Osteoblast (primary cell): ENCODE measurements around the gene RBM15B. TPM values are rescaled to one million over a fixed set of nuclear protein-coding genes. Genes with fewer than 3 reads are reported as not detected.

Experiments
- DNase-seq: peaks from one replicate; pipeline ENCODE4 v3.0.0; 2011; ENCODE audit warnings: low spot score, mixed read lengths; ENCODE audit not compliant: insufficient read length; ENCODE audit errors: missing footprints
- H2AFZ ChIP-seq: 2 replicates; pipeline ENCODE4 v1.6.0; 2011; ENCODE audit warnings: mild to moderate bottlenecking, low read length
- H3K27ac ChIP-seq: 2 replicates; pipeline ENCODE4 v1.5.1; 2011; ENCODE audit warnings: mild to moderate bottlenecking, low read depth, low read length, moderate library complexity
- H3K27me3 ChIP-seq: 2 replicates; pipeline ENCODE4 v1.6.0; 2012; ENCODE audit warnings: mild to moderate bottlenecking, control low read depth, inconsistent platforms, low read length, moderate library complexity; ENCODE audit not compliant: insufficient read depth
- H3K36me3 ChIP-seq: 2 replicates; pipeline ENCODE4 v1.5.1; 2011; ENCODE audit warnings: mild to moderate bottlenecking, low read length, control low read depth, moderate library complexity; ENCODE audit not compliant: insufficient read depth
- H3K4me1 ChIP-seq: 2 replicates; pipeline ENCODE4 v1.5.1; 2011; ENCODE audit warnings: mild to moderate bottlenecking, low read length, control low read depth, moderate library complexity; ENCODE audit not compliant: insufficient read depth
- H3K4me2 ChIP-seq: 2 replicates; pipeline ENCODE4 v1.6.0; 2011; ENCODE audit warnings: mild to moderate bottlenecking, low read length; ENCODE audit not compliant: insufficient read depth
- H3K4me3 ChIP-seq: fragments of 200-600 bp; sonication (generic); 3 replicates; pipeline ENCODE4 v1.5.1; 2012; ENCODE audit warnings: mild to moderate bottlenecking, low read length, inconsistent platforms; ENCODE audit not compliant: insufficient read depth
- H3K79me2 ChIP-seq: 2 replicates; pipeline ENCODE4 v1.6.0; 2012; ENCODE audit warnings: mild to moderate bottlenecking, low read length, control low read depth, inconsistent platforms; ENCODE audit not compliant: insufficient read depth
- H3K9me3 ChIP-seq: 2 replicates; pipeline ENCODE4 v1.5.1; 2011; ENCODE audit warnings: low read depth, low read length, control low read depth
- H4K20me1 ChIP-seq: 2 replicates; pipeline ENCODE4 v1.6.0; 2012; ENCODE audit warnings: mild to moderate bottlenecking, low read length, control low read depth; ENCODE audit not compliant: insufficient read depth
- total RNA-seq: library from RNA; depleted of rRNA; stranded (reverse); fragments of >200 nt; gene quantifications from 2 replicates; pipeline ENCODE4 v1.2.3, GENCODE V29; 2012
- TF ChIP-seq, protein P1 (sequence below): IDR thresholded peaks from 2 replicates; pipeline ENCODE4 v1.5.1; 2011; ENCODE audit warnings: mild to moderate bottlenecking, low read depth, low read length, moderate library complexity; ENCODE audit errors: extremely low read depth

The RBM15B gene, protein sequence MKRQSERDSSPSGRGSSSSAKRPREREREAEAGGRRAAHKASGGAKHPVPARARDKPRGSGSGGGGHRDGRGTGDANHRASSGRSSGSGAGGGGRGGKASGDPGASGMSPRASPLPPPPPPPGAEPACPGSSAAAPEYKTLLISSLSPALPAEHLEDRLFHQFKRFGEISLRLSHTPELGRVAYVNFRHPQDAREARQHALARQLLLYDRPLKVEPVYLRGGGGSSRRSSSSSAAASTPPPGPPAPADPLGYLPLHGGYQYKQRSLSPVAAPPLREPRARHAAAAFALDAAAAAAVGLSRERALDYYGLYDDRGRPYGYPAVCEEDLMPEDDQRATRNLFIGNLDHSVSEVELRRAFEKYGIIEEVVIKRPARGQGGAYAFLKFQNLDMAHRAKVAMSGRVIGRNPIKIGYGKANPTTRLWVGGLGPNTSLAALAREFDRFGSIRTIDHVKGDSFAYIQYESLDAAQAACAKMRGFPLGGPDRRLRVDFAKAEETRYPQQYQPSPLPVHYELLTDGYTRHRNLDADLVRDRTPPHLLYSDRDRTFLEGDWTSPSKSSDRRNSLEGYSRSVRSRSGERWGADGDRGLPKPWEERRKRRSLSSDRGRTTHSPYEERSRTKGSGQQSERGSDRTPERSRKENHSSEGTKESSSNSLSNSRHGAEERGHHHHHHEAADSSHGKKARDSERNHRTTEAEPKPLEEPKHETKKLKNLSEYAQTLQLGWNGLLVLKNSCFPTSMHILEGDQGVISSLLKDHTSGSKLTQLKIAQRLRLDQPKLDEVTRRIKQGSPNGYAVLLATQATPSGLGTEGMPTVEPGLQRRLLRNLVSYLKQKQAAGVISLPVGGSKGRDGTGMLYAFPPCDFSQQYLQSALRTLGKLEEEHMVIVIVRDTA
- 42.4 and 48.9 TPM in 2 replicates for total RNA-seq

DNA sequence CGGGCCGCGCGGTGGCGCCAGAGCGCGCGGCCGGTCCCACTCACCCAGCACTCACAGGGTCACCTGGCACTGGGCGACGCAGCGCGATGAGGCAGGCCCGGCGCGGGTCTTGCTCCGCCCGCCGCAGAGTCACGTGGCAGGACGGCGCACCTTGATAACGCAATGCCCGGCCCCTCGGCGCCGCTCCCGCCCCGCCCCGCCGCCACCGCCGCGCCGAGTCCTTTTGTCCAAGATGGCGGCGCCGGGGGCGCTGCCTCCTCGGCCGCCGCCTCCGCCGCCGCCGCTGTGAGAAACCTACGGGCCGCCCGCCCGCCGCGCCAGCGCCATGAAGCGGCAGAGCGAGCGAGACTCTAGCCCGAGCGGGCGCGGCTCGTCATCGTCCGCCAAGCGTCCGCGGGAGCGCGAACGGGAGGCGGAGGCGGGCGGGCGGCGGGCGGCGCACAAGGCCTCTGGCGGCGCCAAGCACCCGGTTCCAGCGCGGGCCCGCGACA, at the start of gene RBM15B:
TSS of gene RBM15B (plus strand) at position 211 of the 491 bp plus-strand sequence. CDS start at position 326, 115 bp downstream.
- peak within 1 kb of the TSS; percentile 79 for H3K4me3 ChIP-seq
- H3K27ac ChIP-seq, result peak within 1 kb of the TSS; percentile 57
- peaks cover 77% of the 10 kb centered on the region for H3K36me3 ChIP-seq
- H4K20me1 ChIP-seq, result peaks cover 77% of the 10 kb centered on the region
- H3K4me2 ChIP-seq, result peak within 1 kb of the TSS; percentile 82
- TF ChIP-seq, protein P1, sequence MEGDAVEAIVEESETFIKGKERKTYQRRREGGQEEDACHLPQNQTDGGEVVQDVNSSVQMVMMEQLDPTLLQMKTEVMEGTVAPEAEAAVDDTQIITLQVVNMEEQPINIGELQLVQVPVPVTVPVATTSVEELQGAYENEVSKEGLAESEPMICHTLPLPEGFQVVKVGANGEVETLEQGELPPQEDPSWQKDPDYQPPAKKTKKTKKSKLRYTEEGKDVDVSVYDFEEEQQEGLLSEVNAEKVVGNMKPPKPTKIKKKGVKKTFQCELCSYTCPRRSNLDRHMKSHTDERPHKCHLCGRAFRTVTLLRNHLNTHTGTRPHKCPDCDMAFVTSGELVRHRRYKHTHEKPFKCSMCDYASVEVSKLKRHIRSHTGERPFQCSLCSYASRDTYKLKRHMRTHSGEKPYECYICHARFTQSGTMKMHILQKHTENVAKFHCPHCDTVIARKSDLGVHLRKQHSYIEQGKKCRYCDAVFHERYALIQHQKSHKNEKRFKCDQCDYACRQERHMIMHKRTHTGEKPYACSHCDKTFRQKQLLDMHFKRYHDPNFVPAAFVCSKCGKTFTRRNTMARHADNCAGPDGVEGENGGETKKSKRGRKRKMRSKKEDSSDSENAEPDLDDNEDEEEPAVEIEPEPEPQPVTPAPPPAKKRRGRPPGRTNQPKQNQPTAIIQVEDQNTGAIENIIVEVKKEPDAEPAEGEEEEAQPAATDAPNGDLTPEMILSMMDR, result peak; percentile 75
- peaks cover 45% of the 10 kb centered on the region for H3K4me1 ChIP-seq
- DNase-seq, result peak; percentile 100
- H3K9me3 ChIP-seq, result no peaks in the 10 kb centered on the region
- peaks cover 72% of the 10 kb centered on the region for H3K79me2 ChIP-seq
- H2AFZ ChIP-seq, result peak within 1 kb of the TSS; percentile 79
- no peaks in the 10 kb centered on the region for H3K27me3 ChIP-seq

DNA sequence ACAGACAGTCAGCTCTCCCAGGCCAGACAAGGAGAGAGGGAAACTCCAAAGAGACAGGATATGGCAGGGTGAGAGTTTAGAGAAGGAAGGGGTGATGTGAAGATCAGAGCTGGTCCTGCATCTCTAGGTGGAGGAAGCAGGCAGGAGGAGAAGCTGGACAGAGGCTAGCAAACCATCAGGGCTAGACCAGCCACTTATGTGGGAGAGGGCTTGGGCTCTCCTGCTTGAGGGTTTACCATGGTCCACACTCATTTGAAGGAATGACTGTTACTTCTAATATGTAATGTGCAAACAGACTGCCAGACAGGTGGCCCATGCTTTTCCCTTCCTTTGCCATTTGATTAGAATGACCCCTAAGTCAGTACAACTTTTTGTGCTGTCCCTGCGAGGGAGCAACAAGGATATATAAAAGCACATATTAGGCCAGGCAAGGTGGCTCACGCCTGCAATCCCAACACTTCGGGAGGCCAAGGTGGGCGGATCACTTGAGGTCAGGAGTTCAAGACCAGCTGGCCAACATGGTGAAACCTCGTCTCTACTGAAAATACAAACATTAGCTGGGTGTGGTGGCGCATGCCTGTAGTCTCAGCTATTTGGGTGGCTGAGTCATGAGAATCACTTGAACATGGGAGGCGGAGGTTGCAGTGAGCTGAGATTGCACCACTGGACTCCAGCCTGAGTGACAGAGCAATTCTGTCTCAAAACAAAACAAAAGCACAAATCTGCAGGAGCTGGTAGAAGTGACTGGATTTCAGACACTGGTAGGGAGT, 47.0 kb upstream of the RBM15B start:
- H4K20me1 ChIP-seq, result no peaks in the 10 kb centered on the region
- H3K36me3 ChIP-seq, result no peaks in the 10 kb centered on the region
- no peak for DNase-seq
- H3K79me2 ChIP-seq, result no peaks in the 10 kb centered on the region
- peak overlapping the region; percentile 41 for H3K4me2 ChIP-seq
- H3K27ac ChIP-seq, result peak overlapping the region; percentile 31
- peak overlapping the region; percentile 3 for H2AFZ ChIP-seq
- TF ChIP-seq, protein P1, result no peak
- no peaks in the 10 kb centered on the region for H3K27me3 ChIP-seq
- H3K4me1 ChIP-seq, result peaks cover 42% of the 10 kb centered on the region
- no peaks in the 10 kb centered on the region for H3K9me3 ChIP-seq
- no peak overlapping the region for H3K4me3 ChIP-seq

DNA sequence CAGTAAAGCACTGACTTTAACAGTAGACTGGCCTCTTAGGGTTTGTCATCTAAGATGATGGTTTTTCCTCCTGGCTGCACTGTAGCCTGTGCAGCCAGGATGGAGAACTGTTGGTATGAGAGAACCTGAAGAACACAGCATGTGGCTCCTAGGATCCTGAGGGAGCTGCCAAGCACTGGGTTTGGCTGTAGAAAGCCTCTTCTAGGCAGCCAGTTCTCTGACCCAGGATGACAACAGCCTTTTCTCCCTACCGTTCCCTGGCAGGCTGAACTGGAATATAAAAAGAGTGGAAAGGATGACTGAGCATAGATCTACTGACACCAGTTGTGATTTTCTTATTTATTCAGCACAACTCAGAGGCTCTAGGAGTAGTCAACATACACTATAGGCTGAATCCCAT, 40.3 kb upstream of the RBM15B start:
- Histone ChIP-seq H3K9me3 (no peaks in the 10 kb centered on the region), H3K27me3 (no peaks in the 10 kb centered on the region), H3K79me2 (no peaks in the 10 kb centered on the region), H4K20me1 (no peaks in the 10 kb centered on the region), H3K27ac (no peak overlapping the region), H3K4me2 (no peak overlapping the region), H3K4me1 (no peaks in the 10 kb centered on the region), H2AFZ (peak overlapping the region; percentile 11), H3K4me3 (no peak overlapping the region), H3K36me3 (no peaks in the 10 kb centered on the region)
- TF ChIP-seq, protein P1, result no peak
- DNase-seq, result no peak
